ENCODE data around the gene HECA.
"Not testable (repeated sequence)": the region's sequence is repeated elsewhere in the genome, so short reads cannot be mapped to it uniquely, and the experiment has no call there.

The HECA gene

DNA sequence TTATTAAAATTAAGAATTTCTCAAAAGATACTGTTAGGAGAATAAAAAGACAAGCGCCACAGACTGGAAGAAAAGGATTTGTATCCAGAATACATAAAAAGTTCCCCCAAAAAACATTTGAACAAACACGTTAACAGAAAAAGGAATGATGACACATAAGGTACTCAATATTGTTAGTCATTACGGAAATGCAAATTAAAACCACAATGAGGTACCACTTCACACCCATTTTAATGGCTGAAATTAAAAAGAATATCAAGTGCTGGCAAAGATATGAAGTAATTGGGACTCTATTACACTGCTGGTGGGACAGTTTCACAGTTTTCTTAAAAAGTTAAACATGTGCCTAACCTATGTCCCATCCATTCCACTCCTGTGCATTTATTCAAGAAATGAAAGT lies 51.4 kb downstream of the HECA start:
- H3K4me1 ChIP-seq (ENCODE audit: control insufficient read depth in 1 of 2, insufficient read depth in 2 of 2, low read length in 2 of 2): no peaks in the 10 kb centered on the region

DNA sequence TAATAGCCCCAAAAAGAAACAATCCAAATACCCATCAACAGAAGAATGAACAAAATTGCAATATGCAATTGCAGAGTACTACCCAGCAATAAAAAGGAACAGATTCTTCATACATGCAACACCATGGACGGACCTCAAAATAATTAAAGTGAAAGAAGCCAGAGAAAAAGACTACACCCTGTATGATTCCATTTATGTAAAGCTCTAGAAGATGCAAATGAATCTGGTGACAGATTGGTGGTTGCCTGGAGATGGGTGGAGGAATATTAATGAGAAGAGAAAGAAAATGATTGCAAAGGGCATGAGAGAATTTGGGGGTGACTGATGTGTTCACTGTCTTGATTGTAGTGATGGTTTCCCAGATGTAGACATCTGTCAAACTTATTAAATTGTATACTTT lies 51.8 kb downstream of the HECA start:
- Histone ChIP-seq H3K9me3 (ENCODE audit: control insufficient read depth in 1 of 2, low read length in 2 of 2) (no peaks in the 10 kb centered on the region), H3K4me3 (ENCODE audit: low read depth in 1 of 2, low read length in 2 of 2) (no peak overlapping the region), H3K27me3 (ENCODE audit: low read depth, low read length) (no peaks in the 10 kb centered on the region), H3K36me3 (ENCODE audit: control insufficient read depth in 1 of 2, insufficient read depth in 2 of 2, low read length in 2 of 2) (peaks cover 0 to 7% of the 10 kb centered on the region in 2 donors), H3K27ac (ENCODE audit: low read length) (no peak overlapping the region), H3K4me1 (ENCODE audit: control insufficient read depth in 1 of 2, insufficient read depth in 2 of 2, low read length in 2 of 2) (no peaks in the 10 kb centered on the region)

More for the DNA sequence above, 51.4 kb downstream of the HECA start:
- no peaks in the 10 kb centered on the region for H3K27me3 ChIP-seq (ENCODE audit: low read depth, low read length)
- H3K4me3 ChIP-seq (ENCODE audit: low read depth in 1 of 2, low read length in 2 of 2): no peak overlapping the region
- peaks cover 4 to 12% of the 10 kb centered on the region in 2 donors for H3K36me3 ChIP-seq (ENCODE audit: control insufficient read depth in 1 of 2, insufficient read depth in 2 of 2, low read length in 2 of 2)
- no peak overlapping the region for H3K27ac ChIP-seq (ENCODE audit: low read length)
- no peaks in the 10 kb centered on the region for H3K9me3 ChIP-seq (ENCODE audit: control insufficient read depth in 1 of 2, low read length in 2 of 2)

DNA sequence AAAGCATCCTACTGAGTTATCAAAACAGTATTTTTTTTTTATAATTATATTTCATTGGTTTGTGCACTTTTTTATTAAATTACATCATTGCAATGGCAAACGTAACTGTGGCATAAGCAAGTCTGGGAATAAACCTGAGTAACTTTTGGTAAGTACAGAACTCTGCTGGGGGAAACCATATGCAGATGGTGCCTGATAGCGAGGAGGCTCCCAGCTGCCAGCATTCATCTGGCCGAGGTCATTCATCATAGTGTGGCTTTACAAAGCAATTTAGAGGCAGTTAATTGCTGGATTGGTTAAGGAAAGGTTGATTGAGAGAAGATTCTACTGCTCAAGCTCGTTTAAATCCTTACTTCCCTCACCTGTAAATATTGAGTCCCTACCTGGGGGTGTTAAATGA lies 52.6 kb downstream of the HECA start:
- H3K27ac ChIP-seq (ENCODE audit: low read length): no peak overlapping the region
- H3K4me3 ChIP-seq (ENCODE audit: low read depth in 1 of 2, low read length in 2 of 2): no peak overlapping the region

DNA sequence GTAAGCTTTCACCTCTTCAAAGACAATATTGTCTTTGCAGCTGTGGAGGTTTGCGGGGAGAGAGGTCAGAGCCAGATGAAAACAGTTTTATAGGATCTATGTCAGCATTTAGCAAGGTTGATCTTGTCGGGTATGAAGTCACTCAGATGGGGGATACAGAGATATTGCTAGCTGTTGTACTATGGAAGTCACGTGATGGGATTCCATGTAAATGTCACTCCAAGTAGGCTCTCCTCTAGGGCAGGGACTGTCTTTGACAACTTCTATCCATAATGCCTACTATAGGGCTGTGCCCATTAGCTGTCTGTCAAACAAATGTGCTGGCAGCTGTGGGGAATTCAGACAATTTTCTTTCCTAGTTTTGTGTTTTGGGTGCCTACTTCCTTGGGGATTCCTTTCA lies 54.8 kb downstream of the HECA start:
- H3K27me3 ChIP-seq (ENCODE audit: low read depth, low read length): no peaks in the 10 kb centered on the region
- H3K27ac ChIP-seq (ENCODE audit: low read length): no peak overlapping the region
- H3K36me3 ChIP-seq (ENCODE audit: control insufficient read depth in 1 of 2, insufficient read depth in 2 of 2, low read length in 2 of 2): no peaks in the 10 kb centered on the region
- no peaks in the 10 kb centered on the region for H3K9me3 ChIP-seq (ENCODE audit: control insufficient read depth in 1 of 2, low read length in 2 of 2)
- H3K4me1 ChIP-seq (ENCODE audit: control insufficient read depth in 1 of 2, insufficient read depth in 2 of 2, low read length in 2 of 2): no peaks in the 10 kb centered on the region
- H3K4me3 ChIP-seq (ENCODE audit: low read depth in 1 of 2, low read length in 2 of 2): no peak overlapping the region

More for the DNA sequence above, 52.6 kb downstream of the HECA start:
- H3K9me3 ChIP-seq (ENCODE audit: control insufficient read depth in 1 of 2, low read length in 2 of 2): no peaks in the 10 kb centered on the region
- no peaks in the 10 kb centered on the region for H3K4me1 ChIP-seq (ENCODE audit: control insufficient read depth in 1 of 2, insufficient read depth in 2 of 2, low read length in 2 of 2)
- H3K36me3 ChIP-seq (ENCODE audit: control insufficient read depth in 1 of 2, insufficient read depth in 2 of 2, low read length in 2 of 2): no peaks in the 10 kb centered on the region
- H3K27me3 ChIP-seq (ENCODE audit: low read depth, low read length): no peaks in the 10 kb centered on the region

DNA sequence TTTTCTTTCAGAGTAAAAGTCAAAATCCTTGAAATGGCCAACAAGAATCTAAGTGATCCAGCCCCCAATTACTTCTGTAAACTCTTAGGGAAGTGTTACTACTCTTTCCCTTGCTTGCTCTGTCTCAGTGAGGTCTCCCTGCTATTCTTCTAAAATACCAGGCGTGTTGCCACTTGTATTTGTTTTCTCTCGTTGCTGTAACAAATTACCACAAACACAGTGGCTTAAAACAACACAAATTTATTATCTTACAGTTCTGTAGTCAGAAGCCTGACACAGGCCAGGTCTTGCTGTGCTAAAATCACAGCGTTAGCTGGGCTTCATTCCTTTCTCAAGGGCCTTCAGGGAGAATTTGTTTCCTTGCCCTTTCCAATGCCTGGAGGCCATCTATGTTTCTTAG lies 59.9 kb downstream of the HECA start:
- H3K36me3 ChIP-seq (ENCODE audit: control insufficient read depth in 1 of 2, insufficient read depth in 2 of 2, low read length in 2 of 2): no peaks in the 10 kb centered on the region
- no peaks in the 10 kb centered on the region for H3K4me1 ChIP-seq (ENCODE audit: control insufficient read depth in 1 of 2, insufficient read depth in 2 of 2, low read length in 2 of 2)
- H3K27ac ChIP-seq (ENCODE audit: low read length): no peak overlapping the region
- H3K4me3 ChIP-seq (ENCODE audit: low read depth in 1 of 2, low read length in 2 of 2): no peak overlapping the region
- H3K27me3 ChIP-seq (ENCODE audit: low read depth, low read length): no peaks in the 10 kb centered on the region
- H3K9me3 ChIP-seq (ENCODE audit: control insufficient read depth in 1 of 2, low read length in 2 of 2): no peaks in the 10 kb centered on the region

DNA sequence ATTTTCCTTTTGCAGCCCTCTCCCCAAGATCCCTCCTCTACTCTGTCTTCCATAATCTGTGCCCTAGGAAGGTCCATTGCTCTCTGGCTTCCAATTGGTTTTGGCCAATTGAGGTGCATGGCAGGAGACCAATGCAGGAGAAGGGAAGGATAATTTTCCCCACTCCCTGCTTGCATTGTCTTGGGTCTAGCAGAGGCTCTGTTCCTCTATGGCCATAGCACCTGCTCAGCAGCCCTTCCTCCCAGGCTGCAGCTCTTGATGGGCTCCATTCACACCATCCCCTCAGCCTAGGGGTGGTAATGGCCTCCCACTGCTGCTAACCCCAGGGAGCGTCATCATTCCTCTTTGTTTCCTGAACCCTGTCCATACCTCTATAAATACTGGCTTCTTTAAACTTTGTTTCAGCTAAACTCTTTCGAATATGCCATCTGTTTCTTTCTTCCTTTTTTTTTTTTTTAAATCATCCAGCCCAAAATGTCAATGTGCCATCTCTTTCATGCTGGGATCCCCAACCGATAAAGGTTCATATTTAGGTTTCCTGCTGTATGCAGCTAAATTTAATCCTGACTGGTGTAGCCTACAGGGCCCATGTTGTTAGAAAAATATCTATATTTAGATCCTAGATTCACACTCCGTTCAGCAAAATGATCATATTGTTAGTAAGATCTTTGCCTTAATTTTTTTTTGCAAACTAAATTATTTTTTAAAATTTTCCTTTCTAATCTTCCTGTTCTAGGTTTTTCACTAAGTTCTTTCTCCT lies 63.8 kb downstream of the HECA start:
- Histone ChIP-seq H3K27me3 (ENCODE audit: low read depth, low read length) (no peaks in the 10 kb centered on the region), H3K4me1 (ENCODE audit: control insufficient read depth in 1 of 2, insufficient read depth in 2 of 2, low read length in 2 of 2) (no peaks in the 10 kb centered on the region), H3K4me3 (ENCODE audit: low read depth in 1 of 2, low read length in 2 of 2) (no peak overlapping the region), H3K27ac (ENCODE audit: low read length) (no peak overlapping the region), H3K9me3 (ENCODE audit: control insufficient read depth in 1 of 2, low read length in 2 of 2) (peaks cover 0 to 4% of the 10 kb centered on the region in 2 donors), H3K36me3 (ENCODE audit: control insufficient read depth in 1 of 2, insufficient read depth in 2 of 2, low read length in 2 of 2) (no peaks in the 10 kb centered on the region)

DNA sequence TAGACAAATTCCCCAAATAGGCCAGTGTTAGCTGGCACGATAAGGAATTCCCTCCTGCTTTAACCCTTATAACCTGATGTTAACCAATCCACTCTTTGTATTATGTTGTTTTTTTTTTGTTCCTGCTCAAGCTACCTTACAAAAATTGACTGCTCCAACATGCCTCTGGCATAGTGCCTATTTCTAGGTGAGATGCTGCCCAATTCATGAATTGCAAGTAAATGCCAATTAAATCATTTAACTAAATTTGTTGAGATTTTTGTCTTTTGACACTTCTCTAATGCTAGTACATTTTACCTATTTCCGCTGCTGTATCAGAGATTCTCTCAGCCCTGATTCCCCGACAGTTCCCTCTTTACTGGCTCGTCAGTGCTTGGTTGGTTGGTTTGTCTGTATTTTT lies 66.5 kb downstream of the HECA start:
- no peaks in the 10 kb centered on the region for H3K4me1 ChIP-seq (ENCODE audit: control insufficient read depth in 1 of 2, insufficient read depth in 2 of 2, low read length in 2 of 2)
- peaks cover 0 to 13% of the 10 kb centered on the region in 2 donors for H3K9me3 ChIP-seq (ENCODE audit: control insufficient read depth in 1 of 2, low read length in 2 of 2)
- H3K27ac ChIP-seq (ENCODE audit: low read length): no peak overlapping the region
- no peaks in the 10 kb centered on the region for H3K27me3 ChIP-seq (ENCODE audit: low read depth, low read length)
- no peaks in the 10 kb centered on the region for H3K36me3 ChIP-seq (ENCODE audit: control insufficient read depth in 1 of 2, insufficient read depth in 2 of 2, low read length in 2 of 2)
- H3K4me3 ChIP-seq (ENCODE audit: low read depth in 1 of 2, low read length in 2 of 2): no peak overlapping the region

DNA sequence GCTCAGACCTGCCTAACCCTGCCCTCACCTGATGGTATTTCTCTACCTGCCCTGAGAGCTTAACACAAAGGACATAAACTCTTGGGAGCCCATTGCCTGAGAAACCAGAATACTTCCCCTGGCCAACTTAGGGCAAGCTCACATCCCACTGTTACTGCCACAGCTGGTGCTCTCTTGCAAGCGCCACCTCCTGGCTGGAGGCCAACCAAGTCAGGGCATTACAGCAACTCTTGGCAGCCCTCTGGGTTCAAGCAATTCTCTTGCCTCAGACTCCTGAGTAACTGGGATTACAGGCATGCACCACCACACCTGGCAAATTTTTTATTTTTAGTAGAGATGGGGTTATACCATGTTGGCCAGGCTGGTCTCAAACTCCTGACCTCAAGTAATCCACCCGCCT lies 70.1 kb downstream of the HECA start:
- Histone ChIP-seq H3K27ac (ENCODE audit: low read length) (no peak overlapping the region), H3K4me3 (ENCODE audit: low read depth in 1 of 2, low read length in 2 of 2) (no peak overlapping the region), H3K36me3 (ENCODE audit: control insufficient read depth in 1 of 2, insufficient read depth in 2 of 2, low read length in 2 of 2) (no peaks in the 10 kb centered on the region), H3K4me1 (ENCODE audit: control insufficient read depth in 1 of 2, insufficient read depth in 2 of 2, low read length in 2 of 2) (no peaks in the 10 kb centered on the region), H3K9me3 (ENCODE audit: control insufficient read depth in 1 of 2, low read length in 2 of 2) (peaks cover 0 to 34% of the 10 kb centered on the region in 2 donors), H3K27me3 (ENCODE audit: low read depth, low read length) (no peaks in the 10 kb centered on the region)

DNA sequence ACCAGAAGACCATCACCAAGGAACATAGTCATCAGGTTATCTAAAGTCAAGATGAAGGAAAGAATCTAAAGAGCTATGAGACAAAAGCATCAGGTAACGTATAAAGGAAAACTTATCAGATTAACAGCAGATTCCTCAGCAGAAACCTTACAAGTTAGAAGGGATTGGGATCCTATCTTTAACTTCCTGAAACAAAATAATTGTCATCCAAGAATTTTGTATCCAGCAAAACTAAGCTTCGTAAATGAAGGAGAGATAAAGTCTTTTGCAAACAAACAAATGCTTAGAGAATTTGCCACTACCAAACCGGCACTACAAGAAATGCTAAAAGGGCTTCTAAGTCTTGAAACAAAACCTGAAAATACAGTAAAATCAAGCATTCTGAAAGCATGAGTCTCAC lies 71.0 kb downstream of the HECA start:
- no peaks in the 10 kb centered on the region for H3K4me1 ChIP-seq (ENCODE audit: control insufficient read depth in 1 of 2, insufficient read depth in 2 of 2, low read length in 2 of 2)
- no peak overlapping the region for H3K4me3 ChIP-seq (ENCODE audit: low read depth in 1 of 2, low read length in 2 of 2)
- H3K27me3 ChIP-seq (ENCODE audit: low read depth, low read length): no peaks in the 10 kb centered on the region
- no peaks in the 10 kb centered on the region for H3K36me3 ChIP-seq (ENCODE audit: control insufficient read depth in 1 of 2, insufficient read depth in 2 of 2, low read length in 2 of 2)
- peaks cover 0 to 35% of the 10 kb centered on the region in 2 donors for H3K9me3 ChIP-seq (ENCODE audit: control insufficient read depth in 1 of 2, low read length in 2 of 2)
- H3K27ac ChIP-seq (ENCODE audit: low read length): no peak overlapping the region

DNA sequence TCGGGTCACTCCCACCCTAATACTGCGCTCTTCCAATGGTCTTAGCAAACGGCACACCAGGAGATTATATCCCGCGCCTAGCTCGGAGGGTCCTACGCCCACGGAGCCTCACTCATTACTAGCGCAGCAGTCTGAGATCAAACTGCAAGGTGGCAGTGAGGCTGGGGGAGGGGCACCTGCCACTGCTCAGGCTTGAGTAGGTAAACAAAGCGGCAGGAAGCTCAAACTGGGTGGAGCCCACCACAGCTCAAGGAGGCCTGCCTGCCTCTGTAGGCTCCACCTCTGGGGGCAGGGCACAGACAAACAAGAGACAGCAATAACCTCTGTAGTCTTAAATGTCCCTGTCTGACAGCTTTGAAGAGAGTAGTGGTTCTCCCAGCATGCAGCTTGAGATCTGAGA lies 75.9 kb downstream of the HECA start:
- not testable (repeated sequence) for H3K36me3 ChIP-seq (ENCODE audit: control insufficient read depth in 1 of 2, insufficient read depth in 2 of 2, low read length in 2 of 2); H3K27ac ChIP-seq (ENCODE audit: low read length); H3K4me3 ChIP-seq (ENCODE audit: low read depth in 1 of 2, low read length in 2 of 2); H3K27me3 ChIP-seq (ENCODE audit: low read depth, low read length); H3K4me1 ChIP-seq (ENCODE audit: control insufficient read depth in 1 of 2, insufficient read depth in 2 of 2, low read length in 2 of 2)
- H3K9me3 ChIP-seq (ENCODE audit: control insufficient read depth in 1 of 2, low read length in 2 of 2): peaks cover 0 to 25% of the 10 kb centered on the region in 2 donors

DNA sequence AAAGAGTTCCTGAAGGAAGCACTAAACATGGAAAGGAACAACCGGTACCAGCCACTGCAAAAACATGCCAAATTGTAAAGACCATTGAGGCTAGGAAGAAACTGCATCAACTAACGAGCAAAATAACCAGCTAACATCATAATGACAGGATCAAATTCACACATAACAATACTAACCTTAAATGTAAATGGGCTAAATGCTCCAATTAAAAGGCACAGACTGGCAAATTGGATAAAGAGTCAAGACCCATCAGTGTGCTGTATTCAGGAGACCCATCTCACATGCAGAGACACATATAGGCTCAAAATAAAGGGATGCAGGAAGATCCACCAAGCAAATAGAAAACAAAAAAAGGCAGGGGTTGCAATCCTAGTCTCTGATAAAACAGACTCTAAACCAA lies 77.6 kb downstream of the HECA start:
- not testable (repeated sequence) for H3K27me3 ChIP-seq (ENCODE audit: low read depth, low read length); H3K36me3 ChIP-seq (ENCODE audit: control insufficient read depth in 1 of 2, insufficient read depth in 2 of 2, low read length in 2 of 2); H3K4me3 ChIP-seq (ENCODE audit: low read depth in 1 of 2, low read length in 2 of 2); H3K4me1 ChIP-seq (ENCODE audit: control insufficient read depth in 1 of 2, insufficient read depth in 2 of 2, low read length in 2 of 2); H3K27ac ChIP-seq (ENCODE audit: low read length)
- H3K9me3 ChIP-seq (ENCODE audit: control insufficient read depth in 1 of 2, low read length in 2 of 2): peaks cover 0 to 19% of the 10 kb centered on the region in 2 donors

DNA sequence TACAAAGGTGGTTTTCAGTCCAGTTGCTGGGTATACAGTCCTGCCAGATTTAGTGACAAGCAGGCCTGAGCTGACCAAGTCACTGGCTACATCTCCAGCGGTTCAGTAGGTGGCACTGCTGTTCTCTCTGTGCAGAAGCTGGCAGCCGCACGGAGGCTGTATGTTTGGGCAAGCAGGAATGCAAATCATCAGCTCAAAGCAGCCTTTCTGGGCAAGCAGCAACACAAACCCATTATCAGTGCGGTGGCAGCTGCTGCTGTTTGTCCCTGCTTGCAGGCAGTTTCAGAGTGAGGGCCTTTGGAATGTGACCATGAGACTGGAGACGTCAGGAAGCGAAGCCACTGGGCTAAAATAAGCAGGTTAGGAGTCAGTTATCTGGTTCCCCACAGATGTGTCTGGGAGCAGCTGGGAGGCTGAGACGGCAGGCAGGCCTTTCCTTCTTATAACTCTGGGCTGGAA lies 84.4 kb downstream of the HECA start:
- Histone ChIP-seq H3K27ac (ENCODE audit: low read length) (peak overlapping the region; percentile 12), H3K4me3 (ENCODE audit: low read depth in 1 of 2, low read length in 2 of 2) (peak overlapping the region in 1 of 2 donors; percentile 22), H3K36me3 (ENCODE audit: control insufficient read depth in 1 of 2, insufficient read depth in 2 of 2, low read length in 2 of 2) (no peaks in the 10 kb centered on the region), H3K4me1 (ENCODE audit: control insufficient read depth in 1 of 2, insufficient read depth in 2 of 2, low read length in 2 of 2) (no peaks in the 10 kb centered on the region), H3K9me3 (ENCODE audit: control insufficient read depth in 1 of 2, low read length in 2 of 2) (no peaks in the 10 kb centered on the region), H3K27me3 (ENCODE audit: low read depth, low read length) (no peaks in the 10 kb centered on the region)
